Hepatocyte (in vitro differentiated cells): ENCODE results near the gene ATG10. TPM values are rescaled to one million over a fixed set of nuclear protein-coding genes. Genes with fewer than 3 reads are reported as not detected.

ENCODE experiments used
- DNase-seq: peaks from one replicate; pipeline ENCODE4 v3.0.0-alpha.2; 2016; ENCODE audit warnings: low spot score
- H2AFZ ChIP-seq: fragments of 200-600 bp; sonication (generic); 2 replicates; pipeline ENCODE4 v1.6.0; 2016; ENCODE audit warnings: antibody characterized with exemption, mild to moderate bottlenecking
- H3K27ac ChIP-seq: fragments of 200-600 bp; sonication (generic); 2 replicates; pipeline ENCODE4 v1.5.1; 2016; ENCODE audit warnings: mild to moderate bottlenecking
- H3K27me3 ChIP-seq: fragments of 200-600 bp; sonication (generic); 2 replicates; pipeline ENCODE4 v1.6.1; 2016
- H3K36me3 ChIP-seq: fragments of 200-600 bp; sonication (generic); replicated peaks from 2 replicates; pipeline ENCODE4 v1.5.1; 2016; ENCODE audit warnings: low read depth; ENCODE audit not compliant: insufficient read depth
- H3K4me1 ChIP-seq: fragments of 200-600 bp; sonication (generic); 2 replicates; pipeline ENCODE4 v1.5.1; 2016; ENCODE audit warnings: mild to moderate bottlenecking, moderate library complexity; ENCODE audit not compliant: insufficient read depth
- H3K4me2 ChIP-seq: fragments of 200-600 bp; sonication (generic); 2 replicates; pipeline ENCODE4 v1.6.0; 2016
- H3K4me3 ChIP-seq: fragments of 200-600 bp; sonication (generic); 2 replicates; pipeline ENCODE4 v1.5.1; 2016; ENCODE audit warnings: mild to moderate bottlenecking
- H3K79me2 ChIP-seq: fragments of 200-600 bp; sonication (generic); 2 replicates; pipeline ENCODE4 v1.6.0; 2017; ENCODE audit warnings: mild to moderate bottlenecking
- H3K9me2 ChIP-seq: fragments of 200-600 bp; sonication (generic); replicated peaks from 2 replicates; pipeline ENCODE4 v1.6.0; 2017; ENCODE audit warnings: mild to moderate bottlenecking; ENCODE audit not compliant: insufficient read depth
- H3K9me3 ChIP-seq: fragments of 200-600 bp; sonication (generic); 2 replicates; pipeline ENCODE4 v1.5.1; 2016; ENCODE audit warnings: low read depth, mild to moderate bottlenecking
- H4K20me1 ChIP-seq: fragments of 200-600 bp; sonication (generic); 2 replicates; pipeline ENCODE4 v1.6.0; 2016; ENCODE audit warnings: mild to moderate bottlenecking; ENCODE audit not compliant: insufficient read depth, poor library complexity, severe bottlenecking
- EZH2 ChIP-seq: fragments of 200-600 bp; sonication (generic); IDR thresholded peaks from 2 replicates; pipeline ENCODE4 v1.6.1; 2016; ENCODE audit warnings: antibody characterized with exemption, mild to moderate bottlenecking, borderline replicate concordance
- EZH2phosphoT487 ChIP-seq: fragments of 200-600 bp; sonication (generic); IDR thresholded peaks from one replicate; pipeline ENCODE4 v1.6.1; 2018; ENCODE audit warnings: antibody characterized with exemption, mild to moderate bottlenecking, low read depth, moderate library complexity; ENCODE audit not compliant: unreplicated experiment, severe bottlenecking
- WGBS: methylation state at CpG from one replicate; pipeline ENCODE4 v1.1.6; 2016; ENCODE audit warnings: low lambda C conversion rate; ENCODE audit errors: missing lambda C conversion rate; 5-methylcytosine and 5-hydroxymethylcytosine counted together
- polyA plus RNA-seq: library from polyadenylated mRNA; unstranded; fragments of >200 nt; fragmentation: Nextera tagmentation; extraction: Ambion mirVana; gene quantifications from 2 replicates; pipeline ENCODE4 v1.2.1, GENCODE V29; 2016
- total RNA-seq: library from RNA; depleted of rRNA; stranded (reverse); fragments of >200 nt; gene quantifications from 2 replicates; pipeline ENCODE4 v1.2.3, GENCODE V29; 2014
- TF ChIP-seq, protein P1 (sequence below): fragments of 200-600 bp; sonication (generic); IDR thresholded peaks from 2 replicates; pipeline ENCODE4 v1.5.1; 2016; ENCODE audit warnings: antibody characterized with exemption, mild to moderate bottlenecking; ENCODE audit not compliant: poor library complexity

Gene ATG10
- total and polyA plus RNA-seq, 2 experiments from 2014 or later, result 11.8 to 13.0 TPM

DNA sequence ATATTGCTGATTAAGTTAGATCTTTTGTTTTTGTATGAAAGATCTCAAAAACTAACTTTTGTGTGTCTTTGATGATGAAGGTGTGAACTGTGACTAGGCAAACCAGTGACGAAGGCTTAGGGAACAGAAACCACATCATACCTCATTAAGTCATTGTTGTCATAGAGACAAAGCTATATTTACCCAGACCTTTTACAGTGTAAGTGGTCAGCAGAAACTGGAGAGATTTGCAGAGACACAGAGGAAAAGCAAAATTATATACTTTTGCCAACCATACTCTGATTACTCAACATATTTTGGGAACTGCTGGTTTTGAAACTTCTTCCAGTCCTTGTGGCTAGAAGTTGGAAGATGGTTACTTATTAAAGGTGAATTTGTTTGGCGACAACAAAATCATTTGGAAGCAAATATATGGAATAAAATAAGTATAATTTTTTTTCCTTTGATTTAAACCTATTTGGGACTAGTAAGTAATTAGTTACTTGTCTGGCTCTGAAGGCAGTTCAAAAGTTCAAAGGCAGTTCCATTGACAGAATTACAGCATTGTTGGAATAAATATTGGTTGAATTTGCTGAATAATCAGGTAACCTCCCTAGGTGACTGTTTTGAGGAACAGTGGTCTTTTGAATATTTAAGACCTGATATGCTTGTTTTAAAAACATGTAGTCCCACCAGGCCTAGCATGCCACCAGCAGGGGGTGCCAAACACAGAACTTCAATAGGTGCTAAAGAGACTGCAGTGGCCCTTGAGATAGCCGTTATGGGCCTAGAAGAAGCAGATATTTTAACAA, 202.5 kb downstream of the ATG10 start:
- H3K9me3 ChIP-seq, result no peaks in the 10 kb centered on the region
- H3K36me3 ChIP-seq, result no peaks in the 10 kb centered on the region
- TF ChIP-seq EZH2 (no peak), EZH2phosphoT487 (no peak)
- TF ChIP-seq, protein P1, sequence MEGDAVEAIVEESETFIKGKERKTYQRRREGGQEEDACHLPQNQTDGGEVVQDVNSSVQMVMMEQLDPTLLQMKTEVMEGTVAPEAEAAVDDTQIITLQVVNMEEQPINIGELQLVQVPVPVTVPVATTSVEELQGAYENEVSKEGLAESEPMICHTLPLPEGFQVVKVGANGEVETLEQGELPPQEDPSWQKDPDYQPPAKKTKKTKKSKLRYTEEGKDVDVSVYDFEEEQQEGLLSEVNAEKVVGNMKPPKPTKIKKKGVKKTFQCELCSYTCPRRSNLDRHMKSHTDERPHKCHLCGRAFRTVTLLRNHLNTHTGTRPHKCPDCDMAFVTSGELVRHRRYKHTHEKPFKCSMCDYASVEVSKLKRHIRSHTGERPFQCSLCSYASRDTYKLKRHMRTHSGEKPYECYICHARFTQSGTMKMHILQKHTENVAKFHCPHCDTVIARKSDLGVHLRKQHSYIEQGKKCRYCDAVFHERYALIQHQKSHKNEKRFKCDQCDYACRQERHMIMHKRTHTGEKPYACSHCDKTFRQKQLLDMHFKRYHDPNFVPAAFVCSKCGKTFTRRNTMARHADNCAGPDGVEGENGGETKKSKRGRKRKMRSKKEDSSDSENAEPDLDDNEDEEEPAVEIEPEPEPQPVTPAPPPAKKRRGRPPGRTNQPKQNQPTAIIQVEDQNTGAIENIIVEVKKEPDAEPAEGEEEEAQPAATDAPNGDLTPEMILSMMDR, result peak; percentile 56
- H3K27ac ChIP-seq, result peak overlapping the region; percentile 2
- H3K27me3 ChIP-seq, result no peaks in the 10 kb centered on the region
- peak; percentile 70 for DNase-seq
- H3K79me2 ChIP-seq, result no peaks in the 10 kb centered on the region
- no peak overlapping the region for H3K4me2 ChIP-seq
- no peak overlapping the region for H3K4me3 ChIP-seq
- no peak overlapping the region for H2AFZ ChIP-seq
- WGBS, result 53% methylated on average over 3 of the region's 3 CpGs
- no peaks in the 10 kb centered on the region for H4K20me1 ChIP-seq
- H3K4me1 ChIP-seq, result no peaks in the 10 kb centered on the region
- H3K9me2 ChIP-seq, result no peaks in the 10 kb centered on the region

DNA sequence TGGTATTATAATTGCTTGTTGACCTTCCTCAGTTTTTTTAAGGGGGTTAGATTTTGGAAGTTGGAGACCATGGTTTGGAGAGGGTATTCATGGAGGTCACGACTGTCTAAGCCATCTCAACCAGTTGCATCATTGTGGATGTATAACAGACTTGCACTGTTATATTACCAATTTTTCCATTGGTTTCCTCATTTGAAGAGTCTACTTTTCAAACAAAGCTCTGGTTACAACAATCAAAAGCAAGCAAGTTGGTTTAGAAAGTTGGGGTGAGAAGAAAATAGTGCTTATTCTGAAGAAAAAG, 203.0 kb downstream of the ATG10 start:
- no peaks in the 10 kb centered on the region for H3K36me3 ChIP-seq
- H3K9me2 ChIP-seq, result no peaks in the 10 kb centered on the region
- no peaks in the 10 kb centered on the region for H3K4me1 ChIP-seq
- H3K79me2 ChIP-seq, result no peaks in the 10 kb centered on the region
- H3K27me3 ChIP-seq, result no peaks in the 10 kb centered on the region
- DNase-seq, result no peak
- peak overlapping the region; percentile 2 for H3K27ac ChIP-seq
- H2AFZ ChIP-seq, result no peak overlapping the region
- H3K4me2 ChIP-seq, result no peak overlapping the region
- 97% methylated on average over 1 of the region's 1 CpG for WGBS
- H4K20me1 ChIP-seq, result no peaks in the 10 kb centered on the region
- TF ChIP-seq, protein P1, result no peak
- no peak for TF ChIP-seq EZH2phosphoT487
- no peak for TF ChIP-seq EZH2
- H3K9me3 ChIP-seq, result no peaks in the 10 kb centered on the region
- H3K4me3 ChIP-seq, result no peak overlapping the region

DNA sequence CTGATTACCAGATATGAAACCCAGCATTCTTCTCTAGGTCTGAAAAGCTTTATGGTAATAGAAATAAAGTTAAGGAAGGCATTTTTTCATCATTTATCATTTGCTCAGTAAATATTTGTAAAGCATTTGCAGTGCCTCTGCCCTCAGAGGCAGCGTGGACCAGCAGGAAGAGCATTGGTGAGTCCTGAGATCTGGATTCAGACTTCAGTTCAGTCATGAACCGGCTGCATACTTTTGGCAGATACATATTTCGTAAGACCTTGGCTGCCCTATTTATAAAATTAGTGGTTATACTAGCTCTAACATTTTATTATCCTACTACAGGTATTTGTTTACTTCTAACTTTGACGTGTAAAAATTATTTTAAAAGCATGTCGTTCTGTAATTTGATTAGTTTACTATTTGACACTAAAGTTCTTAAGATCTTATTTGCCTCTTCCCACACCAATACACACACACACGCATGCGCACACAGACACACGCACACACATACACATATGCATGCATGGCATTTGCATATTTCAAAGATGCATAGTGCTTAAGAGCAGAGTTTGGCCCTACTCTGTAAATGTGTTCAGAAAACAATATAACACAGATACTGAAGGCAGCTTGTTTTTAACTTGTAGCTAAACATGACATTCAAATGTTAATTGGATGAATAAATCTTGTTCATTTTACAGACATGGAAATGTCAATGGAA, 204.4 kb downstream of the ATG10 start:
- Histone ChIP-seq H3K4me2 (no peak overlapping the region), H3K9me2 (no peaks in the 10 kb centered on the region), H3K4me1 (no peaks in the 10 kb centered on the region), H3K4me3 (no peak overlapping the region), H2AFZ (no peak overlapping the region), H3K36me3 (no peaks in the 10 kb centered on the region), H4K20me1 (no peaks in the 10 kb centered on the region), H3K27ac (no peak overlapping the region), H3K79me2 (no peaks in the 10 kb centered on the region), H3K9me3 (no peaks in the 10 kb centered on the region), H3K27me3 (no peaks in the 10 kb centered on the region)
- no peak for DNase-seq
- TF ChIP-seq, protein P1, result no peak
- TF ChIP-seq EZH2phosphoT487, result no peak
- no peak for TF ChIP-seq EZH2
- 92% methylated on average over 8 of the region's 8 CpGs for WGBS
